Aorta (tissue), 5 donors: ENCODE measurements around the gene CRIM1. TPM values are rescaled to one million over a fixed set of nuclear protein-coding genes. Genes with fewer than 3 reads are reported as not detected.
A peak's percentile ranks its signal among the peaks of the same experiment; 100 is the strongest.
"Not testable (repeated sequence)": the region's sequence is repeated elsewhere in the genome, so short reads cannot be mapped to it uniquely, and the experiment has no call there.

Experiments
- ATAC-seq: fragments of 200-7000 bp; cut with Tn5 transposase; one replicate; pipeline ENCODE4 v1.9.1; 2022; ENCODE audit warnings: moderate library complexity; ENCODE audit not compliant: low FRiP score
- DNase-seq, 2 donors: peaks; one replicate each; pipeline ENCODE4 v3.0.0-alpha.2; 2020
- H3K27ac ChIP-seq, 2 donors: one replicate each; pipeline ENCODE4 v1.5.1; 2013; ENCODE audit warnings: low read length in 2 of 2, mild to moderate bottlenecking in 2 of 2, moderate library complexity in 2 of 2, control low read depth in 1 of 2, inconsistent platforms in 1 of 2, low read depth in 1 of 2
- H3K27me3 ChIP-seq, 2 donors: one replicate each; pipeline ENCODE4 v1.6.1; 2013; ENCODE audit warnings: control low read depth in 1 of 2, low read length in 1 of 2, mild to moderate bottlenecking in 1 of 2, moderate library complexity in 1 of 2; ENCODE audit not compliant: insufficient read depth in 2 of 2, control insufficient read depth in 1 of 2
- H3K36me3 ChIP-seq, 2 donors: one replicate each; pipeline ENCODE4 v1.6.1; 2013; ENCODE audit warnings: control low read depth in 1 of 2, low read length in 1 of 2, mild to moderate bottlenecking in 1 of 2; ENCODE audit not compliant: insufficient read depth in 2 of 2, control insufficient read depth in 1 of 2
- H3K4me1 ChIP-seq, 2 donors: one replicate each; pipeline ENCODE4 v1.6.1; 2013; ENCODE audit warnings: low read length in 2 of 2, control low read depth in 1 of 2, mild to moderate bottlenecking in 1 of 2, moderate library complexity in 1 of 2; ENCODE audit not compliant: insufficient read depth in 2 of 2, control insufficient read depth in 1 of 2
- H3K4me3 ChIP-seq, 2 donors: one replicate each; pipeline ENCODE4 v1.5.1; 2013; ENCODE audit warnings: low read length in 2 of 2, control low read depth in 1 of 2, mild to moderate bottlenecking in 1 of 2
- H3K9me3 ChIP-seq: one replicate; pipeline ENCODE4 v1.6.1; 2013; ENCODE audit warnings: mild to moderate bottlenecking, low read length; ENCODE audit not compliant: control insufficient read depth
- WGBS, 2 donors: extraction: QIAGEN DNeasy Blood & Tissue Kit; methylation state at CpG; one replicate each; pipeline ENCODE4 v1.1.7; 2013; 5-methylcytosine and 5-hydroxymethylcytosine counted together
- intact Hi-C, 2 donors: fragments of 100-400 bp; cut with DNase I; formaldehyde crosslinking; loops; one replicate each; pipeline versions ENCODE4 v1.14.2 to v1.15.0; 2022
- long read RNA-seq, 2 donors: library from polyadenylated mRNA; unstranded; transcript quantifications; one replicate each; pipeline ENCODE4 v2.0.0, GENCODE V29; 2020 to 2021
- polyA plus RNA-seq, 2 donors: library from polyadenylated mRNA; stranded (reverse); fragments of 200-250 nt; gene quantifications; one replicate each; pipeline ENCODE4 v1.2.3, GENCODE V29; 2013
- total RNA-seq, 2 donors: library from RNA; stranded (reverse); fragmentation: NEBNext Ultra II Directional; extraction: Animal tissue kit (Norgen Biotek cat#: 25700); gene quantifications; one replicate each; pipeline ENCODE4 v1.2.1, GENCODE V29; 2021
- donor health status: healthy with polysubstance abuse.
- donor health status: Bipolar disorder and iron deficiency.
- donor health status: DM: no; HTN: no; CAD: no.
- donor health status: DM: no; HTN: no; CAD: no.
- donor health status: DM: yes; HTN: yes; CAD: no.

CRIM1 gene
- total RNA-seq: 100 to 1,000 TPM; 228 to 727 TPM
- polyA plus RNA-seq: 10 to 100 TPM; 47.3 to 66.2 TPM
- long read RNA-seq, donor 1, partial matches to known transcripts: 11 of 113 reads
- long read RNA-seq, donor 1, other reads (novel, unspliced or antisense): 101 of 113 reads
- long read RNA-seq, donor 2, full-length matches to known transcripts: 4 of 78 reads
- long read RNA-seq, donor 2, partial matches to known transcripts: 23 of 78 reads
- long read RNA-seq, donor 2, other reads (novel, unspliced or antisense): 51 of 78 reads

DNA sequence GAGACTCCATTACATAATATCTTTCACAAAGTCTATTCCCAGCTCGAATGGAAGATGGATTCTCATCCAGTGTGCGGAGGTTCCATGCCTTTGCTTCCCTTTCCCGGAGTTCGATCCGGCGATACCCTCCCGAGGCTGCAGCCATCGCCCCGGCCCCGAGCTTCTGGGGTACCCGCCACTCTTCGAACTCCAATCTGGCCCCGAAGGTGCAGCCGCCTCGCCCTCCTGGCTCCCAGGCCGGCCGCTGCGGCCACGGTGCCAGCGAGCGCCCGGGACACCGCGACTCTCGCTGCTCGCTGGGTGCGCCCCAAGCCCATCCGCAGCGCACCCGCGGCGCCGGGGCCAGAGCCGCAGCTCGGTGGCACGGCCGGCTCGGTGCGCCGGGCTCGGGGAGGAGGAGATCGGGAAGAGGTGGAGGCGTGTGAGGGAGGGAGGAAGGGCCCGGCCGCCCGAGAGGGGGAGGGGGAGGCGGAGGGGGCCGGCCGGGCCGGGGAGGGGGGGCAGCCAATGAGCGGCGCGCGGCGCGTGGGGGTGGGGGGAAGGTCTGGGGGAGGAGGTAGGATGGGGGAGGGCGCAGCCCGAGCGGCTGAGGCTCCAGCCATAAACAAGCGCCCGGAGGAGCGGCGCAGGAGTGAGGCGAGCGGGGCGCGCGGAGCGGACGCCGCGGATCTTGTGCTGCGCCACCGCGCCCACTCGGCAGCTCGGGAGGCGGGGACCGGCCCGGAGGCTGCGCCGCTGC lies at the start of gene CRIM1:
CRIM1 (plus strand) TSS at position 628 of the 739 bp plus-strand sequence. CDS start 515 bp downstream, outside the sequence.
- Histone ChIP-seq H3K27me3 (no peaks in the 10 kb centered on the region), H3K4me1 (peaks cover 0 to under 1% of the 10 kb centered on the region in 2 donors), H3K4me3 (peak within 1 kb of the TSS; percentile 92 to 99), H3K36me3 (no peaks in the 10 kb centered on the region), H3K9me3 (no peaks in the 10 kb centered on the region), H3K27ac (peak within 1 kb of the TSS; percentile 84 to 89)
- WGBS, 2 donors: 0 to 1% methylated on average over 47 to 82 of the region's 82 CpGs
- intact Hi-C loops: loop anchor here in 1 of 2 donors (5.0 to 10.0 kb wide), 4 partner anchors 77 to 209 kb away; no protein-coding TSS in a partner anchor
- ATAC-seq (peak; percentile 86), DNase-seq (peak; percentile 93 to 96)

- 82 to 84% methylated on average over 3 of the region's 3 CpGs for WGBS, 2 donors
- Histone ChIP-seq H3K9me3 (no peaks in the 10 kb centered on the region), H3K4me3 (no peak overlapping the region), H3K4me1 (no peaks in the 10 kb centered on the region), H3K27me3 (no peaks in the 10 kb centered on the region), H3K27ac (no peak overlapping the region), H3K36me3 (no peaks in the 10 kb centered on the region)
- ATAC-seq (no peak), DNase-seq (no peak)
- intact Hi-C loops: no loop called here
Observed at GRCh38 chr2:36307441-36307840, 48.1 kb upstream of the CRIM1 start.

- H3K36me3 ChIP-seq, DNase-seq, H3K9me3 ChIP-seq, H3K27ac ChIP-seq, H3K27me3 ChIP-seq, H3K4me3 ChIP-seq, ATAC-seq, H3K4me1 ChIP-seq, intact Hi-C loops: not testable (repeated sequence)
- 72 to 81% methylated on average over 1 of the region's 1 CpG for WGBS, 2 donors
Observed at GRCh38 chr2:36310444-36310843, 45.1 kb upstream of the CRIM1 start.

- Histone ChIP-seq H3K27ac (no peak overlapping the region), H3K9me3 (peaks cover 2% of the 10 kb centered on the region), H3K4me1 (no peaks in the 10 kb centered on the region), H3K27me3 (peaks cover 0 to 2% of the 10 kb centered on the region in 2 donors), H3K36me3 (no peaks in the 10 kb centered on the region), H3K4me3 (no peak overlapping the region)
- intact Hi-C loops: no loop called here
- DNase-seq: no peak
- 87 to 92% methylated on average over 1 of the region's 1 CpG for WGBS, 2 donors
- no peak for ATAC-seq
Observed at GRCh38 chr2:36318547-36318946, 37.0 kb upstream of the CRIM1 start.

- Histone ChIP-seq H3K4me3 (no peak overlapping the region), H3K27ac (no peak overlapping the region), H3K4me1 (no peaks in the 10 kb centered on the region), H3K36me3 (no peaks in the 10 kb centered on the region), H3K27me3 (peaks cover 0 to 2% of the 10 kb centered on the region in 2 donors), H3K9me3 (peaks cover 2% of the 10 kb centered on the region)
- DNase-seq (no peak), ATAC-seq (no peak)
- WGBS, 2 donors: 50 to 59% methylated on average over 3 of the region's 3 CpGs
- intact Hi-C loops: no loop called here
Observed at GRCh38 chr2:36322108-36322507, 33.5 kb upstream of the CRIM1 start.

GRCh38 chr2:36326286-36326685 lies 29.3 kb upstream of the CRIM1 start:
- no peaks in the 10 kb centered on the region for H3K4me1 ChIP-seq
- H3K27ac ChIP-seq: no peak overlapping the region
- DNase-seq (no peak), ATAC-seq (no peak)
- intact Hi-C loops: no loop called here
- peaks cover 2% of the 10 kb centered on the region for H3K9me3 ChIP-seq
- H3K27me3 ChIP-seq: no peaks in the 10 kb centered on the region
- no peaks in the 10 kb centered on the region for H3K36me3 ChIP-seq
- H3K4me3 ChIP-seq: no peak overlapping the region
- WGBS, 2 donors: 77 to 78% methylated on average over 4 of the region's 4 CpGs

DNA sequence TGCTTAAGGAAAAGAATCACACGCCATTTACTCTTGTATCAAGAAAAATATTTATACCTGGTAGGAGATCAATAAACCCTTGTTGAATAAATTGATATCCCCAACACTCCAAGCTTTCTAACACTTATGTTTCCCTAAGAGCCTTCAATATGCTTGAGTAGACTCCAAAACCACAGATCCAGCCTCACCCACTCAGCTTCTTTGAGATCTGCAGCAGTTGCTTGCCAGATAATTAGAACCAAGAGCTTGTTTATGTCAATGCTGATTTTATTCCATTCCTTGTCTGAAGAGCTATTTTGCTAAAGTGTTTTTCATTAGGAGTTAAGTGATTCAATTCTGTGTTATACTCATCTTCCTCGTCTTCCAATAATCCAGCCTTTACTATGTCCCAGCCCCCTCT lies 26.3 kb upstream of the CRIM1 start:
- no peaks in the 10 kb centered on the region for H3K27me3 ChIP-seq
- H3K9me3 ChIP-seq: no peaks in the 10 kb centered on the region
- intact Hi-C loops: no loop called here
- no peak overlapping the region for H3K27ac ChIP-seq
- H3K4me3 ChIP-seq: no peak overlapping the region
- ATAC-seq (no peak), DNase-seq (no peak)
- H3K36me3 ChIP-seq: no peaks in the 10 kb centered on the region
- H3K4me1 ChIP-seq: no peaks in the 10 kb centered on the region
- WGBS, 2 donors: 47 to 74% methylated on average over 2 of the region's 2 CpGs

GRCh38 chr2:36329746-36330472 lies 25.7 kb upstream of the CRIM1 start:
- Histone ChIP-seq H3K36me3 (no peaks in the 10 kb centered on the region), H3K27me3 (no peaks in the 10 kb centered on the region), H3K4me1 (no peaks in the 10 kb centered on the region), H3K27ac (no peak overlapping the region), H3K9me3 (no peaks in the 10 kb centered on the region), H3K4me3 (no peak overlapping the region)
- intact Hi-C loops: no loop called here
- ATAC-seq (no peak), DNase-seq (no peak)
- 65 to 71% methylated on average over 4 of the region's 4 CpGs for WGBS, 2 donors
